Measurements from ENCODE around the gene USP25.

DNA sequence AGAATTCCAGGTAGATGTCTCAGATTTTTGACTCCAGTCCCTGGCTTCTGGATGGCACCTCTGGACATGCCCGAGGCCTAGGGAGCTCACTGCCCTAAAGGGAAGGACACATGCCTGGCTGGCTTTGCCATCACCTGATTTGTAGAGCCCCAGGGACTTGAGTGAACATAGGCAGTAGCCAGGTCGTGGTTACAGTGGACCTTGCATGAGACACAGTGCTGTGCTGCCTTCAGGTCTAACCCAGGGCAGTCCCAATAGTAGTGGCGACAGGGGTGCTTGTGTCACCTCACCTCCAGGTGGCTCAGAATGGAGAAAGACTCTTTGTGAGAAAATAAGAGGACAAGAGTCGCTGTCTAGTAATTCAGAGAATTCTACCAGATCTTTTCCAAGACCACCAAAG lies 166.7 kb downstream of the USP25 start:
- TF ChIP-seq, protein P1, sequence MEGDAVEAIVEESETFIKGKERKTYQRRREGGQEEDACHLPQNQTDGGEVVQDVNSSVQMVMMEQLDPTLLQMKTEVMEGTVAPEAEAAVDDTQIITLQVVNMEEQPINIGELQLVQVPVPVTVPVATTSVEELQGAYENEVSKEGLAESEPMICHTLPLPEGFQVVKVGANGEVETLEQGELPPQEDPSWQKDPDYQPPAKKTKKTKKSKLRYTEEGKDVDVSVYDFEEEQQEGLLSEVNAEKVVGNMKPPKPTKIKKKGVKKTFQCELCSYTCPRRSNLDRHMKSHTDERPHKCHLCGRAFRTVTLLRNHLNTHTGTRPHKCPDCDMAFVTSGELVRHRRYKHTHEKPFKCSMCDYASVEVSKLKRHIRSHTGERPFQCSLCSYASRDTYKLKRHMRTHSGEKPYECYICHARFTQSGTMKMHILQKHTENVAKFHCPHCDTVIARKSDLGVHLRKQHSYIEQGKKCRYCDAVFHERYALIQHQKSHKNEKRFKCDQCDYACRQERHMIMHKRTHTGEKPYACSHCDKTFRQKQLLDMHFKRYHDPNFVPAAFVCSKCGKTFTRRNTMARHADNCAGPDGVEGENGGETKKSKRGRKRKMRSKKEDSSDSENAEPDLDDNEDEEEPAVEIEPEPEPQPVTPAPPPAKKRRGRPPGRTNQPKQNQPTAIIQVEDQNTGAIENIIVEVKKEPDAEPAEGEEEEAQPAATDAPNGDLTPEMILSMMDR (conservative IDR thresholded peaks at IDR 0.05 in 1 of 2, IDR thresholded peaks at IDR 0.05 in 1 of 2; ENCODE audit: extremely low read depth in 1 of 2, insufficient read depth in 1 of 2, low read depth in 1 of 2, low read length in 2 of 2) = no peak
- no peak for TF ChIP-seq EZH2 (IDR thresholded peaks at IDR 0.05; ENCODE audit: borderline replicate concordance, low read length)

Measured in mammary epithelial cell (primary cell).